HG02970 (cell line): ENCODE results near the gene GAS2.

ENCODE experiments used
- ATAC-seq: cut with Tn5 transposase; IDR thresholded peaks from one replicate; pipeline ENCODE4 v1.9.1; 2021; ENCODE audit warnings: mild to moderate bottlenecking, moderate library complexity, moderate number of reproducible peaks; ENCODE audit not compliant: unreplicated experiment, low FRiP score

The GAS2 gene

GRCh38 chr11:22670830-22671229, 4.4 kb downstream of the GAS2 start:
- ATAC-seq, result no peak

- no peak for ATAC-seq
These were observed 5.3 kb downstream of the GAS2 start for GRCh38 chr11:22671751-22672150.

- no peak for ATAC-seq
These were observed 8.3 kb downstream of the GAS2 start for GRCh38 chr11:22674470-22675439.

- ATAC-seq, result no peak
These were observed 10.9 kb downstream of the GAS2 start for GRCh38 chr11:22677153-22677903.

- ATAC-seq, result no peak
These were observed 14.2 kb downstream of the GAS2 start for GRCh38 chr11:22680628-22681027.

GRCh38 chr11:22681281-22681812, 14.9 kb downstream of the GAS2 start:
- peak; percentile 50 for ATAC-seq

- no peak for ATAC-seq
These were observed 17.7 kb downstream of the GAS2 start for GRCh38 chr11:22684082-22684481.

GRCh38 chr11:22685111-22685510, 18.7 kb downstream of the GAS2 start:
- ATAC-seq, result no peak

- ATAC-seq, result no peak
These were observed 22.5 kb downstream of the GAS2 start for GRCh38 chr11:22688914-22689313.

GRCh38 chr11:22690257-22690656, 23.8 kb downstream of the GAS2 start:
- ATAC-seq, result no peak

- no peak for ATAC-seq
These were observed 24.5 kb downstream of the GAS2 start for GRCh38 chr11:22690871-22691270.

GRCh38 chr11:22699388-22699787, 33.0 kb downstream of the GAS2 start:
- no peak for ATAC-seq

GRCh38 chr11:22702031-22702430, 35.6 kb downstream of the GAS2 start:
- ATAC-seq, result no peak

GRCh38 chr11:22703040-22703439, 36.6 kb downstream of the GAS2 start:
- ATAC-seq, result no peak

- ATAC-seq, result no peak
These were observed 37.2 kb downstream of the GAS2 start for GRCh38 chr11:22703591-22703990.

GRCh38 chr11:22707119-22707899, 40.9 kb downstream of the GAS2 start:
- ATAC-seq, result no peak

GRCh38 chr11:22711071-22711770, 44.8 kb downstream of the GAS2 start:
- ATAC-seq, result no peak

GRCh38 chr11:22711880-22712279, 45.5 kb downstream of the GAS2 start:
- no peak for ATAC-seq

GRCh38 chr11:22713336-22713735, 46.9 kb downstream of the GAS2 start:
- ATAC-seq, result no peak

- ATAC-seq, result no peak
These were observed 49.6 kb downstream of the GAS2 start for GRCh38 chr11:22715971-22716370.
